Measurements from ENCODE around the gene POLD2.

POLD2 gene

DNA sequence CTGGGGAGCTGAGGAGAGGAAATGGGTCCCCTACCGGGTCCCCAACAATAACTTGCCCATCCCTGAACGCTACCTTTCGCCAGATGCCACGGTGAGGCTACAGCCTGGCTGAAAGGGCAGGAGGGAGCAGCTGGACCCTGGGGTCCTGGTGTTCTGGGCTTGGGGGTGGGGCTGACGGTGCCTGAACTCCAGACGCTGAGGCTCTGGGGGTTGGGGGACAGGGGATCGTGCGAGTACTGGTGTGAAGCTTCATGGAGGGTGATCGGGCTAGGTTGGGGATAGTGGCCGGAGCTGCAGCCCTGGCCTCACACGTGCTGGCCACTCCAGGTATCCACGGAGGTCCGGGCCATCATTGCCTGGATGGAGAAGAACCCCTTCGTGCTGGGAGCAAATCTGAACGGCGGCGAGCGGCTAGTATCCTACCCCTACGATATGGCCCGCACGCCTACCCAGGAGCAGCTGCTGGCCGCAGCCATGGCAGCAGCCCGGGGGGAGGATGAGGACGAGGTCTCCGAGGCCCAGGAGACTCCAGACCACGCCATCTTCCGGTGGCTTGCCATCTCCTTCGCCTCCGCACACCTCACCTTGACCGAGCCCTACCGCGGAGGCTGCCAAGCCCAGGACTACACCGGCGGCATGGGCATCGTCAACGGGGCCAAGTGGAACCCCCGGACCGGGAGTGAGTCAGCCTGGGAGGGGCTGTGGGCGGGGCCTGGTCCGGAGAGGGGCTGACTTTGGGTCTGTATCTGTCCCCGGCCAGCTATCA, 10.9 kb downstream of the POLD2 start:
- DNase-seq = peak; percentile 50

DNA sequence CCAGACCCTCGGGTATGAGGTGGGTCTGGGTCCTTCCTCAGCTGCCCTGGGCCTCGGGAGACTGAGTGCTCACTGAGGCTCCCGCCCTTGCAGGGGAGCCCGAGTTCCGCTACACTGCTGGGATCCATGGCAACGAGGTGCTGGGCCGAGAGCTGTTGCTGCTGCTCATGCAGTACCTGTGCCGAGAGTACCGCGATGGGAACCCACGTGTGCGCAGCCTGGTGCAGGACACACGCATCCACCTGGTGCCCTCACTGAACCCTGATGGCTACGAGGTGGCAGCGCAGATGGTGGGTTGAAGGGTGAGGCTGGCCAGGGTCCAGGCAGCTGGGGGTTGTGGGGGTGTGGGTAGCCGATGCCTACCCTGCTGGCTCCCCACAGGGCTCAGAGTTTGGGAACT, 11.6 kb downstream of the POLD2 start:
- DNase-seq = no peak

DNA sequence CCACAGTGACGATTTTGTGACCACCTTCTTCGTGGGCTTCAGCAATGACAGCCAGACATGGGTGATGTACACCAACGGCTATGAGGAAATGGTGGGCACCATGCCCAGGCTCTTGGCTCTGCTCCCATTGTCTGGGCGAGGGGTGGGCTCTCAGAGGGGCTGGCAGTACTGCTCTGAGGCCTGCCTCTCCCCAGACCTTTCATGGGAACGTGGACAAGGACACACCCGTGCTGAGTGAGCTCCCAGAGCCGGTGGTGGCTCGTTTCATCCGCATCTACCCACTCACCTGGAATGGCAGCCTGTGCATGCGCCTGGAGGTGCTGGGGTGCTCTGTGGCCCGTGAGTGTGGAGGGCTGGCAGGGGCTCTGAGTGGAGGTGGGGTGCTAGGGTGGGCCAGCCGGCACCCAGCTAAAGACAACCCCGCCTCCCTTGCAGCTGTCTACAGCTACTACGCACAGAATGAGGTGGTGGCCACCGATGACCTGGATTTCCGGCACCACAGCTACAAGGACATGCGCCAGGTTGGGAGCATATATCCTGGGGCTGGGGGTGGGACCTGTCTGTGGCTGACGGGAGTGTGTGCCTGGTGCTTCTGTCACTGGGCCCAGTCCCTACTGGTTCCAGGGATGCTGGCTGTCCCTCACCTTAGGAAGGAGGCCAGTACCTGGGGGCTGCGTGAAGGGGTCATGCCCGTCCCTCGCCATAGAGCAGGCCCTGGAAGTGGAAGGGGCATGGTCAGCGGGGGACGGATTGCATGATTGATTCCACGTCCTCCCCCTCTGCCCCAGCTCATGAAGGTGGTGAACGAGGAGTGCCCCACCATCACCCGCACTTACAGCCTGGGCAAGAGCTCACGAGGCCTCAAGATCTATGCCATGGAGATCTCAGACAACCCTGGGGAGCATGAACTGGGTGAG, 12.4 kb downstream of the POLD2 start:
- DNase-seq = no peak

DNA sequence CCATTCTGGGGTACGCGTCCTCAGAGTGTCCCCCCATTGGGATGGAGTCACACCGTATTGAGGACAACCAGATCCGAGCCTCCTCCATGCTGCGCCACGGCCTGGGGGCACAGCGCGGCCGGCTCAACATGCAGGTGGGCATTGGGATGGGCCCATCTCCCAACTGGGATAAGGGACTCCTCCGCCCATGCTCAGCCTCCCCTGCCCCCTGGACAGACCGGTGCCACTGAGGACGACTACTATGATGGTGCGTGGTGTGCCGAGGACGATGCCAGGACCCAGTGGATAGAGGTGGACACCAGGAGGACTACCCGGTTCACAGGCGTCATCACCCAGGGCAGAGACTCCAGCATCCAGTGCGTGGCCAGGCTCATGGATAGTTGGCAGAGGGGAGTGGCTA, 13.4 kb downstream of the POLD2 start:
- DNase-seq = no peak

DNA sequence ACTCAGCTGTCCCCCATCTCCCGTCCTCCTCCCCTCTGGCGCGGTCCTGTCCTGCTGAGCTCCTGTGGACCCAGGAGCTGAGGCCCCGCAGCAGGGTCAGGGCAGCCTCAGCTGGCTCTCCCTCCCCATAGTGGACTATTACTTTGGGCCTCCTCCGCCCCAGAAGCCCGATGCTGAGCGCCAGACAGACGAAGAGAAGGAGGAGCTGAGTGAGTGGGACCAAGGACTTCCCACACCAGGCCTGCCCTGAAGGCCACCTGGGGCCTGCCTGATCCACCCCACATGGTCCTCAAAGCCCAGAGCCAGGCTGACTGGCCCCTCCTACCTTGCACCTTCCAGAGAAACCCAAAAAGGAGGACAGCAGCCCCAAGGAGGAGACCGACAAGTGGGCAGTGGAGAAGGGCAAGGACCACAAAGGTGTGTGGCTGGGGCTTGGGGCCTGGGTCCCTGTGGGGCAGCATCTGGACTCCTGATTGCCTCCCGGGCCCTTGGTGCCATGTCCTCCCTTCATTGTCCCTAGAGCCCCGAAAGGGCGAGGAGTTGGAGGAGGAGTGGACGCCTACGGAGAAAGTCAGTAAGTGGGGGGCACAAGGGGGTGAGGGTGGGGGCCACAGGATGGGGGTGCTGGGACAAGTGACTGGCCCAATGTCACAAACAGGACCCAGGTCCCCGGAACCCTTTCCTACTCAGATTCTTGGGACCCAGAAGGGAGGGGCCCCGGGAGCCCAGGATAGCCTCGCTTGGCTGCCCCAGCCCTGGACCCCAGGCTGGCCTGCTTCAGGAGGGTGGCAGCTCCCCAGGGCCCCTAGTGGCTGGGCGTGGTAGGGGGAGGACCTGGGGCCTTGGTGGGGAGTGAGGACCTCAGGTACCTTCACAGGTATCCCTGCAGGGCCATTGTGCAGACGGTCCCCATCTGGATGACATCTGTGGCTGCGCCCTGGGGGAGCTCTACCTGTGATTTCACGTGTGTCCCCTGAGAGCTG, 14.3 kb downstream of the POLD2 start:
- DNase-seq = no peak

DNA sequence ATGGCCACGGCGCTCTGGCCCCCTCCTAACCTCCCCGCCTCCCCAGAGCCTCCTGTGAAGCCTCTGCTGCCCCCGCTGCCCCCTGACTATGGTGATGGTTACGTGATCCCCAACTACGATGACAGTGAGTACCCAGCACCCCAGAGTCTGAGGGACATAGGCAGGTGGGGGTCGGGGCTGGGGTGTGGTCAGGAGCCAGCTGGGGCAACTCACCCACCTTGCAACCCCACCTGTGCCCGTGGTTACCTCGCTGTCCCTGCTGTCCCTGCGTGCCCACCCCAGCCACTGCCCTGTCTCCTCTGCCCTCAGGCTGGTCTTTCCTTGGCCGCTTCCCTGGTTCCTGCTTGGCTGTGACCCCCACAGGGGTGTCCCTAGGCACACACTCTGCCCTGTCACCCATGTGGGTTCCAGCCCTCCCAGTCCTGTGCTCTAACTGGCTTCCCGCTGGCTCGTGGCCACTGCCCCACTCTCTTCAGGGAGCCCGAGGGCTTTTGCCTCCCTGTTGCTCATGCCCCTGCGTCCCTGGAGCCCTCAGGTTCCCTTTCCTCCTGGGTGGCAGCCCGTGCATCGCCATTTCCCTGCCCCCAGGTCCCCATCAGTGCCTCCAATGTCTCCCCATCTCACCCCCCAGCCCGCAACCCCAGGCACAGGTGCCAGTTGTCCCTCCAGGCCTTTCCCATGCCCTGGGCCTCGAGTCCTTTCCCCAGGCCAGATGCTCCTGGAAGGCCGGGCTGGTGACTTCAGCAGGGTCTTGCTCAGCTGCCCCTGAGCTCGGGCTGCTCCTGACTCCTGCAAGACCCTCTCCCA, 15.2 kb downstream of the POLD2 start:
- no peak for DNase-seq

DNA sequence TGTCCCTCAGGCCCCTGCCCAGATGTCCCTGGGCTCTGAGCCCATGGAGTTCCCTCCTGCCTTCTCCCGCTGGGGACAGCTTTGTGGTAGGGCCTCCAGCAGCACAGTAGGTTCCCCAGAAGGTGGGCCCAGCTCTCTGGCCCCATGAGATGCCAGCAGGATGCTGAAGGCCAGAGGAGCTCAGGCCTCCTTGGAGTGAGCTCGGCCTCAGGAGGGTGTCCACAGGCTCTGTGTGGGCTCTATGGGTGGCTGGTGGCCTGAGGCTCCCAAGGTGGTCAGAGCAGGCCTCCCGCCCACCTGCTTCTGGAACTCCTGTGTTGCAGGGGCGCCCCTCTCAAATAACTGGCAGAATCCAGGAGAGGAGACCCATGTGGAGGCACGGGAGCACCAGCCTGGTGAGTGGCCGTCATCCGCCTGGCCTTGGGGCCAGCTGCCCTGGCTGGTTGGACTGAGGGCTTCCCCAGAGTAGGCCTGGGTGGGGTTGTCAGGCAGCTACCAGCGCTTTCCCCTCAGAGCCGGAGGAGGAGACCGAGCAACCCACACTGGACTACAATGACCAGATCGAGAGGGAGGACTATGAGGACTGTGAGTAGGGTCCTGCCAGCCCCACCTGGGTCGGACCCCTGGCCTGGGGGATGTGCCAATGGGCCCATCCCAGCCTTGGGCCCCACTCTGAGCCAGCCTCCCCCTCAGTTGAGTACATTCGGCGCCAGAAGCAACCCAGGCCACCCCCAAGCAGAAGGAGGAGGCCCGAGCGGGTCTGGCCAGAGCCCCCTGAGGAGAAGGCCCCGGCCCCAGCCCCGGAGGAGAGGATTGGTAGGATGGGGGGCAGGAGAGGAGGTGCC, 16.0 kb downstream of the POLD2 start:
- no peak for DNase-seq

DNA sequence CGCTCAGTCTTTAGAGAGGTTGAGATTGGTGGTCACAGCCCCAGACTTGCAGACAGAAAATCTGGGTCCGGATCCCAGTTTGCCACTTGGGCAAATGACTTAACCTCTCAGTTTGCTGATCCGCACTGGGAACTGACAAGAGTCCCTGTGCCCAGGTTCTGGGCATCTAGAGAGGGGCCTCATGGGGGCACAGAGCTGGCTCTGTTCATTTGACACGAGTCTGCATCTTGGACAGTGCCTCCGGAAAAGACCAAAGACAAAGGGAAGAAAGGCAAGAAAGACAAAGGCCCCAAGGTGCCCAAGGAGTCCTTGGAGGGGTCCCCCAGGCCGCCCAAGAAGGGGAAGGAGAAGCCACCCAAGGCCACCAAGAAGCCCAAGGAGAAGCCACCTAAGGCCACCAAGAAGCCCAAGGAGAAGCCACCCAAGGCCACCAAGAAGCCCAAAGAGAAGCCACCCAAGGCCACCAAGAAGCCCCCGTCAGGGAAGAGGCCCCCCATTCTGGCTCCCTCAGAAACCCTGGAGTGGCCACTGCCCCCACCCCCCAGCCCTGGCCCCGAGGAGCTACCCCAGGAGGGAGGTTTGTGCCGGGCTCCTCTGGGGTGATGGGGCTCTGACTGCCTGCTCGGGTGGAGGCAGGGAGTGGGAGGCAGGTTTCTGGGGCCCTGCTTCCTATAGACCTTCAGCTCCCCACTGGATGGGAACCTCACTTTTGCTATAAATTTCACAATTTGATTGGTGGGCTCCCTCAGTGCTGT, 16.9 kb downstream of the POLD2 start:
- no peak for DNase-seq

DNA sequence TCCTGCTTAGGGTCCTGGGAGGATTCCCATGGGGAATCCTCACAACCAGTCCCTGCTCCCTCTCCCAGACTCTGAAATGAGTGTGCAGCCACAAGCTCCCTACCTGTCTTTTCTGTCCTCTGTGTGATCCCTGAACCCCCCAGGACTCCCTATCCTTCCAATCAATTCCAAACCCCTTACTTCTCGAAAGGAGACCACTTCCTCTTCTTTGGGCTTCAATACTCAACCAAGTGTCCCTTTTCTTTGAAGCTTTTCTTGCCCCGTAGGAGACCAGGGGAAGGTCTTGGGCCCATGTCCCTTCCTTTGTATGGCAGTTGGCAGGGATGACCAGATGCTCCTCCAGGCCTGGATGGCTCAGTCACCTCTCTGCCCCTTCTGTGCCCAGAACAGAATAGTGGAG, 17.5 kb downstream of the POLD2 start:
- DNase-seq = no peak

DNA sequence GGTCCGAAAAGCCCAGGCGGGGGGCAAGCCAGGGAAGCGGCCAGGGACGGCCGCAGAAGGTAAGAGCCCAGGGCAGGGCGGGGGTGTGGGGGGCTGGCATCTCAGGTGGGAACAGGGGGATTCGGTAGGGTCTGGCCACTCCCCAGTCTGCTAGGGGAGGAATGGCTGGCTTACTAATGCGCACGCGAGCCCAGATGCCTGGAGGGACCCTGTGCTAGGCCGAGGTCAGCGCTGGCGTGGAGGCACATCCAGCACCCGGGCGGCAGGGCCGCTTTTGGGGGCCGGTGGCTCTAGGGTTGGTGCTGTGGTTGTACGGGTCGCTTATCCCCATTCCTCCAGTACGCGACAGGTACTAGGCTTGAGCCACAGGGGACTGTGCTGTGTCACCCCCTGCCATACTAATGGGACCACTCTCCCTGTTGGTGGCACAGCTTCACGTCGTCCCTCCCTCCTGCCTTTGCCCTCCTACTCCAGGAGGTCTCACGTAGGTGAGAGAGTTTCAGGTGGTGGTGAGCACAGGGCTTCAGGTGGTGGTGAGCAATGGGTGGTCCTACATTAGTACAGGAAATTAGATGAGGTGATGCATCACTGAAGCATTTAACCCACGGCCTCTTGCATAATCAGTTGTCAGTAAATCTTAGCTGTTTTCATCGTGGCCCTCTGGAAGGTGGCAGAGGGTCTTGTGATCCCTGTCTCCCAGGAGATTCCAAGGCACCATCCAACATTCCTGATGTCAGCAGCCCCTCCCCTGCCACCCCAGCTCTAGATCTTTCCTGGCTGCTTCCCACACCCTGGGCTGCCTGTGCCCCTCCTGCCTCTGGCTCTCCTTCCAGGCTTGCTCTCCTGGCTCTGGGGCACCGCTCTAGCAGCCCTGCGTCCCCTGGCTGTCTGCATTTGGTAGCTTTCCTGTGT, 18.2 kb downstream of the POLD2 start:
- DNase-seq = no peak

DNA sequence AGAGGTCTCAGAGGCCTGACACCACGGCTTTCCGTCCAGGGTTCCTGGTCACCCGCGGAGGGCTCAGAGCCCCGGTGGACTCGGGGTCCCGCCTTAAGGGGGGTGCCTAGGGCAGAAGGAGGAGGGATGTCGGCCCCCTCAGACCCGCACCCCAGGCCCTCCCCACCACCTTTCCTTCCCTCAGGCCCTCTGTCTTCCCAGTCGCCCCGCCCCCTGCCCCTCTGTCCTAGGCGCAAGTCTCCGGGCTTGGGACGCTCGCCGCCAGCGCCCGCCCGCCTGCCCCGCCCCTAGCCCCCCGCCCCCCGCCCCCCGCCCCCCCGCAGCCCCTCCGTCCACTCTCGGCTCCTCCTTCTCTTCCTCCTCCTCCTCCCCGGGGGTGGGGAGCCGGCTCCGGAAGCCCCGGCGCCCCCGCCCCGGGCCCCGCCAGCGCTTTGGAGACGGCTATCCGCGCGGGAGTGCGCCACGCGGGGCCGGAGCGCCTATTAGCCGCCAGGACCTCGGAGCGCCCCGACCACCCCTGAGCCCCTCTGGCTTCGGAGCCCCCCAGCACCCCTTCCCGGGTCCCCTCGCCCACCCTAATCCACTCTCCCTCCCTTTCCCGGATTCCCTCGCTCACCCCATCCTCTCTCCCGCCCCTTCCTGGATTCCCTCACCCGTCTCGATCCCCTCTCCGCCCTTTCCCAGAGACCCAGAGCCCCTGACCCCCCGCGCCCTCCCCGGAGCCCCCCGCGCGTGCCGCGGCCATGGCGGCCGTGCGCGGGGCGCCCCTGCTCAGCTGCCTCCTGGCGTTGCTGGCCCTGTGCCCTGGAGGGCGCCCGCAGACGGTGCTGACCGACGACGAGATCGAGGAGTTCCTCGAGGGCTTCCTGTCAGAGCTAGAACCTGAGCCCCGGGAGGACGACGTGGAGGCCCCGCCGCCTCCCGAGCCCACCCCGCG, 19.2 kb downstream of the POLD2 start, which contains the start of gene AEBP1:
TSS of gene AEBP1 (plus strand) at position 423 of the 937 bp plus-strand sequence. CDS start at position 744, 321 bp downstream.
- DNase-seq = no peak

DNA sequence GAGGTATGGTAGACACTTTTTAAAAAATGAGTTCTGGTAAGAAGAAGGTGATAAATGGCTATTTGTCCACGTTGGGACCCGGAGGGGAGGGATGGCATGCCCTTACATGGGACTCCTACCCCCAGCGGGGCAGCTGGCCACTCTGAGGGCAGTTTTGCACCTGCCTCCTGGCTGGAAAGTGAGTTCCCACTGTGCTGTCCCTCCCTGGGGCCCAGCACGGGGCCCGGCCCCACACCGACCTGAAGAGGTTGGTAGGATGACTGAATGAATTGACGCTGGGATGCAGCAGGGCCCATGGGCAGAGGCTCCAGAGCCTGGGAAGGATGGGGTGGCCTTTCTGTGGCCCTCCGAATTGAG, 19.8 kb downstream of the POLD2 start:
- DNase-seq = no peak

DNA sequence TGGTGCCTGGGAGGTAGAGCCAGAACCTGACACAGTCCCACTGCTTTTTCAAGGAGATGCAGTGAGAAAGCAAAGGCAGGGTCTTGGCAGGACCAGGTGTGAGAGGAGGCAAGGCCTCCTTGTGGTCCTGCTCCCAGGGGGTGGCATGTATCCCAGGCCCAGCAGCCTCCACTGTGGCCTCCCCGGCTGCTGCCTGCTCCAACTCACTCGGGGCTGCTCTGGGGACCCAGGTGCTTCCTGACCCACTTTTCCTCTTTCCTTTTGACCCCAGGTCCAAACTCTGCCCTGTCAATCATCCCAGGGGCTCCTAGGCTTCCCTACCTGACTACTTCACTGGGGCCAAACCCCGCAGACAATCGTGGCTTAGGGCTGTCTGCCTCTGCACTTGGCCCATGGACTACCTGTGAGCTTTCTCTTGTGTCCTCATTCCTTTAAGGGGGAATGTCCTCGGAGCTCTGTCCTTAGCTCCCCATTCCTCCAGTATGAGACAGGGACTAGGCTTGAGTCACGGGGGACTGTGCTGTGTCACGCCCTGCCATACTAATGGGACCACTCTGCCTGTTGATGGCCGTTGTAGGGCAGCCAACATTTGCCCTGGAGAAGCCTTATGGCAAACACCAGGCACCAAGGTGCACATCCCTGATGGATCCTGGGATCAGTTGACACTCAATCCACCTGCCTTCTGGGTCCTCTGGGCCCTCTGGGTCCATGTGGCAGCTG, 20.3 kb downstream of the POLD2 start:
- no peak for DNase-seq

DNA sequence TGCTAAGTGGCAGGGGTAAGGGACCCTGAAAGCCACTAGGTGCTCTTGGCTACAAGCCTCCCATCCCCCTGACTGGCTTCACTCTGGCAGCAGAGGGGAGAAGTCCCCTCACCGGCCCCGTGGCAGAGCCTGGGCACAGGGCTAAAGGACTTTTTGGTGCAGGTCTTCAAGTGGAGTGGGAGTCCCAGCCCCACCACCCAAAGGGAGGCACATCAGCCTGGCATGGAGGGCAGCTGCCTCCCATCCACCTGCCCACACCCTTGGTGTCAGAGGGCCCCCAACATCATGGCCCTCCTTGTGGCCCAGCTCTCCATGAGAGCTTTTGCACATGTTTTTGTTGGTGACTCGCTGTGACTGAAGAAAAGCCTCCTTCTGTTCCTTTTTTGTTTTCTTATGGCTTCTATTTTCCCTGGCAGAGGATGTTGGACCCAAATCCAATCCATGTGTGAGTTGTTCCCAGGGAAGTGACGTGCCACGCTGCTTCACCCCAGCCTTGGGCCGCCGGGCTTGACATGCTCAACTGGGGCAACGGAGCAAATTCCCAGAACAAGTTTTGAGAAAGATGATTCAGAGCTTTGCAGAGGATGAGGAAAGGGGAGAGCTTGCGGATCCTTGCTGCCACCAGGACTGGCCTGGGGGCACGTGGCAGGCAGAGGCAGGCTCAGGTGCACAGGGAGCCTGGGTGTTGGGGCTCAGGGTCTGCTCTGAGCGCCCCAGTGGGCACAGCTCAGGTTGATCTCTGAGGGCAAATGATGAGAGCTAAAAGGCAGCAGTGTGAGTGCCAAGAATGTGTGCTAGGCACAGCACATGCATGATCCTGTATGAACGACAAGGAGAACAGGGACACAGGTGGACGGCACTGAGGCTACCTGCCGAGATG, 21.1 kb downstream of the POLD2 start:
- no peak for DNase-seq

DNA sequence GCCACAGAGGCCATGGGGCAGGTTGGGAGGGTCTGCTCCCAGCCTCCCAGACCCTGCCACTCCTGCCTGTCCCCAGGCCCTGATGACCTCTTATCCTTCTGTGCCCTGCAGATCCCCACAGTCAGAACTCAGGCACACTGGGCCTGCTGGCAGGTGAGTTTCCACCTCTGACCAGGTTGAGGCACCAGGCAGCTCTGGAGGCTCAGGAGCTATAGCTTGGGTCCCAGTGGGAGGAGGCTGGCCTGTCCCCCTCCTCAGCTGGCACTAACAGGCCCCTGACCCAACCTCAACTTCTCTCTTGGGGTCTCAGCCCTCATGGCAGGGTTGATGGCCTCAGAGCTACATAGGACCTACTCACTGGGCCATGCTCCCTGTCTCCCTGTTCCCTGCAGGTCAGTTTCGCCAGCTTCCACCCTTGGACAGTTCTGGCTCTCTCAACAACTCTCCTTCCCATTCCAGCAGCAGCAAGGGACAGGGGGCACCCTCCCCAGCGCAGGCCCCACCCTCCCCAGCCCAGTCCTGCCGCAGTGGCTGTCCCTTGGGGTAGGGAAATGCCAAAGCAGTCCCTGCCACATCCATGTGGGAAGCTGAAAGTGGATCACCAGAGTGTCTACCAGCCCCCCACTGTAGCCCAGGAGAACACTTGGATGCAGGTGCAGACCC, 21.9 kb downstream of the POLD2 start:
- no peak for DNase-seq

All from NCI-H1105 treated with DMSO at 0.1 percent for 48 hours (cell line).